K562 (cell line): ENCODE data around the gene KATNB1.

Experiments
- CC2D1A ChIP-seq: fragments of 450-650 bp; IDR thresholded peaks from 2 replicates; pipeline ENCODE4 v1.6.1; 2017; ENCODE audit warnings: mild to moderate bottlenecking
- CTCF ChIP-seq, 3 experiments: IDR thresholded peaks in 2 of 3; conservative IDR thresholded peaks in 1 of 3; 2 replicates each; pipeline ENCODE4 v1.5.1; 2011 to 2012; ENCODE audit warnings: low read length in 3 of 3, mild to moderate bottlenecking in 3 of 3, control low read depth in 2 of 3, improper control_type of control experiment in 1 of 3, inconsistent platforms in 1 of 3, low read depth in 1 of 3, mixed read lengths in 1 of 3, moderate library complexity in 1 of 3; ENCODE audit not compliant: insufficient read depth in 2 of 3
- EP300 ChIP-seq: IDR thresholded peaks from 2 replicates; pipeline ENCODE4 v1.6.1; 2012; ENCODE audit warnings: low read length, improper control_type of control experiment
- ETV6 ChIP-seq, 3 experiments: fragments of 150-350 bp in 1 of 3; sonication (generic) in 1 of 3; formaldehyde crosslinking in 1 of 3; IDR thresholded peaks; 2 replicates each; pipeline versions ENCODE4 v1.6.1 to v1.8.0; 2014 to 2022; ENCODE audit warnings: borderline replicate concordance in 2 of 3, low read depth in 2 of 3, antibody characterized with exemption in 1 of 3, low read length in 1 of 3, mild to moderate bottlenecking in 1 of 3, missing genetic modification reagents in 1 of 3
- FOS ChIP-seq: IDR thresholded peaks from 3 replicates; pipeline ENCODE4 v1.6.1; 2011; ENCODE audit not compliant: insufficient read length; ENCODE audit errors: extremely low read depth
- GABPA ChIP-seq: fragments of 200-800 bp; sonication (Bioruptor generic); conservative IDR thresholded peaks from 2 replicates; pipeline ENCODE4 v1.6.1; 2016; ENCODE audit warnings: low read depth, missing genetic modification characterization, missing compliant biosample characterization
- PHF21A ChIP-seq: fragments of 450-650 bp; IDR thresholded peaks from 2 replicates; pipeline ENCODE4 v1.6.1; 2017; ENCODE audit warnings: low read depth, borderline replicate concordance
- RCOR1 ChIP-seq, 2 experiments: IDR thresholded peaks; 2 replicates each; pipeline ENCODE4 v1.6.1; 2012; ENCODE audit warnings: low read depth in 2 of 2, low read length in 2 of 2, borderline replicate concordance in 1 of 2, improper control_type of control experiment in 1 of 2
- REST ChIP-seq, 2 experiments: fragments of 450-650 bp; formaldehyde crosslinking in 1 of 2; IDR thresholded peaks; 2 replicates each; pipeline versions ENCODE4 v1.4.0 to v1.6.1; 2014 to 2020; ENCODE audit warnings: mild to moderate bottlenecking in 2 of 2, borderline replicate concordance in 1 of 2, low read depth in 1 of 2
- SMARCC2 ChIP-seq: fragments of 450-650 bp; IDR thresholded peaks from 2 replicates; pipeline ENCODE4 v1.6.1; 2017; ENCODE audit warnings: antibody characterized with exemption, moderate library complexity, mild to moderate bottlenecking, low read depth
- ZNF398 ChIP-seq: fragments of 250-450 bp; sonication (Bioruptor Pico); IDR thresholded peaks from 2 replicates; pipeline ENCODE4 v1.8.0; 2021; ENCODE audit warnings: moderate library complexity, mild to moderate bottlenecking, inconsistent platforms
- ZNF561 ChIP-seq: fragments of 450-650 bp; formaldehyde crosslinking; conservative IDR thresholded peaks from 2 replicates; pipeline ENCODE4 v1.4.0; 2020; ENCODE audit warnings: mild to moderate bottlenecking, moderate library complexity
- ZNF639 ChIP-seq, 2 experiments: fragments of 200-800 bp in 1 of 2; sonication (Bioruptor generic) in 1 of 2; sonication (generic) in 1 of 2; formaldehyde crosslinking in 1 of 2; IDR thresholded peaks in 1 of 2; conservative IDR thresholded peaks in 1 of 2; 2 replicates each; pipeline versions ENCODE4 v1.5.0 to v1.6.1; 2016 to 2020; ENCODE audit warnings: missing compliant biosample characterization in 1 of 2, missing genetic modification characterization in 1 of 2, missing genetic modification reagents in 1 of 2
- ZZZ3 ChIP-seq: fragments of 450-650 bp; IDR thresholded peaks from 2 replicates; pipeline ENCODE4 v1.6.1; 2016; ENCODE audit warnings: antibody characterized with exemption, mild to moderate bottlenecking, moderate library complexity

GRCh38 chr16:57732037-57732436 is 3.5 kb upstream of the KATNB1 start:
- TF ChIP-seq ETV6 (IDR thresholded peaks at IDR 0.05; ENCODE audit: borderline replicate concordance in 1 of 2, low read depth in 2 of 2, low read length in 1 of 2), result no peak
- TF ChIP-seq ETV6 (CRISPR knock-in tag; IDR thresholded peaks at IDR 0.05; ENCODE audit: borderline replicate concordance), result no peak
- TF ChIP-seq CTCF (IDR thresholded peaks at IDR 0.05 in 2 of 3, conservative IDR thresholded peaks at IDR 0.05 in 1 of 3; ENCODE audit: insufficient read depth in 2 of 3, low read depth in 1 of 3, low read length in 3 of 3), result no peak
- no peak for TF ChIP-seq FOS
- TF ChIP-seq GABPA (tag), result no peak
- TF ChIP-seq REST (IDR thresholded peaks at IDR 0.05; ENCODE audit: borderline replicate concordance), result no peak
- TF ChIP-seq REST (CRISPR knock-in tag; IDR thresholded peaks at IDR 0.05; ENCODE audit: low read depth), result no peak
- TF ChIP-seq ZNF561 (CRISPR knock-in tag), result no peak
- no peak for TF ChIP-seq ZNF398 (CRISPR knock-in tag)
- no peak for TF ChIP-seq RCOR1 (IDR thresholded peaks at IDR 0.05; ENCODE audit: borderline replicate concordance in 1 of 2, low read depth in 2 of 2, low read length in 2 of 2)
- no peak for TF ChIP-seq ZZZ3
- TF ChIP-seq PHF21A, result no peak
- no peak for TF ChIP-seq EP300
- TF ChIP-seq CC2D1A, result no peak
- no peak for TF ChIP-seq SMARCC2
- TF ChIP-seq ZNF639 (CRISPR knock-in tag; conservative IDR thresholded peaks at IDR 0.05 in 1 of 2, IDR thresholded peaks at IDR 0.05 in 1 of 2), result no peak
